Measurements from ENCODE around the gene GTPBP2. TPM values are rescaled to one million over a fixed set of nuclear protein-coding genes. Genes with fewer than 3 reads are reported as not detected.

Gene GTPBP2
- total and polyA plus RNA-seq, 2 of the 13 experiments (the other 11 are each of a cell fraction or from before 2014, with no cell fraction given): 26.9 to 88.2 TPM

DNA sequence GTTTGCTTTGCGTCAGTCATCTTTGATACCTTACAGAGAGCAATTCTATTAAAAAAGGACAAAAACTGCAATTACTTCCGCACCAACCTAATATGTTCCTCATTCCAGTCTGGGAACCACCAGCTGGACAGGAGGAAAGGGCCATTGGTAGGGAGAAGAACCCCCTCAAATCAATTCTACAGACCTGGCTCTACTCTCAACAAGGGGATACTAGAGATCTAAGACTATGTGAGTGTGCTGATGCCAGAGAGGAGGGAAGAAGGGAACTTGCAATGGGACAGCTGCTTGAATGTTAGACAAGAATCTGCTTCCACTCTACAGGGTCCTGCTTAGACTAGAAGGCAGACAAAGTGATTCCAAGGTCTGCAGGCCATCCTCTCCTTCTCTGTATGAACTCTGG, 45.2 kb upstream of the GTPBP2 start:
- intact Hi-C loops (cut with micrococcal nuclease; ENCODE audit: unreplicated experiment) (no loop called here), in situ Hi-C loops (cut with HindIII; ENCODE audit: extremely low pct_ligation_motif_present, low pct_unique_long_range_greater_than_20kb) (no loop called here)
- no peak for DNase-seq (ENCODE audit: low spot score)
- ChIA-PET CTCF (ENCODE audit: low intra/inter-chr PET ratio, low total read pairs) (no interaction called here), POLR2A (interaction anchor here (3.3 to 7.5 kb wide), 2 partner anchors 38 to 44 kb away, joined by 24 to 55 read pairs; partner anchors contain the start of genes GTPBP2 and MAD2L1BP)
- BruUV-seq (replicated peaks): no TSS peak
- 96% methylated on average over 2 of the region's 2 CpGs for WGBS (ENCODE audit: low lambda C conversion rate)
- Histone ChIP-seq H3K36me3 (replicated peaks in 1 of 2; ENCODE audit: control insufficient read depth in 1 of 2, insufficient read depth in 2 of 2, low read length in 2 of 2) (peaks cover 51 to 72% of the 10 kb centered on the region in 2 experiments), H4K20me1 (ENCODE audit: insufficient read depth, low read length) (no peaks in the 10 kb centered on the region), H3K9me3 (ENCODE audit: low read length) (no peaks in the 10 kb centered on the region), H3K4me1 (ENCODE audit: insufficient read depth, low read length) (peaks cover 47% of the 10 kb centered on the region), H3K4me2 (ENCODE audit: low read depth, low read length) (no peak overlapping the region), H3K4me3 (replicated peaks in 1 of 3; ENCODE audit: insufficient read depth in 1 of 3, low read depth in 2 of 3, low read length in 3 of 3) (no peak overlapping the region), H3K79me2 (ENCODE audit: insufficient read depth, low read length) (no peaks in the 10 kb centered on the region), H3K27ac (ENCODE audit: extremely low read length, insufficient read depth, low read length) (no peak overlapping the region), H3K27me3 (ENCODE audit: control insufficient read depth in 1 of 2, insufficient read depth in 2 of 2, low read length in 2 of 2) (no peaks in the 10 kb centered on the region), H2AFZ (ENCODE audit: low read length) (no peak overlapping the region), H3K9ac (ENCODE audit: insufficient read depth, low read depth, low read length) (no peak overlapping the region)
- TF ChIP-seq ZFYVE20 (CRISPR knock-in tag; IDR thresholded peaks at IDR 0.05; ENCODE audit: borderline replicate concordance, low read depth): no peak
- TF ChIP-seq CBX5 (CRISPR knock-in tag; IDR thresholded peaks at IDR 0.05; ENCODE audit: borderline replicate concordance): no peak
- no peak for TF ChIP-seq ZFP62 (CRISPR knock-in tag; IDR thresholded peaks at IDR 0.05)
- TF ChIP-seq ZNF780A (CRISPR knock-in tag; IDR thresholded peaks at IDR 0.05): no peak
- no peak for TF ChIP-seq POGK (CRISPR knock-in tag; conservative IDR thresholded peaks at IDR 0.05)
- no peak for TF ChIP-seq ZNF235 (CRISPR knock-in tag; IDR thresholded peaks at IDR 0.05; ENCODE audit: borderline replicate concordance)
- no peak for TF ChIP-seq NR2C2 (CRISPR knock-in tag; IDR thresholded peaks at IDR 0.05; ENCODE audit: borderline replicate concordance)
- TF ChIP-seq, protein P1, sequence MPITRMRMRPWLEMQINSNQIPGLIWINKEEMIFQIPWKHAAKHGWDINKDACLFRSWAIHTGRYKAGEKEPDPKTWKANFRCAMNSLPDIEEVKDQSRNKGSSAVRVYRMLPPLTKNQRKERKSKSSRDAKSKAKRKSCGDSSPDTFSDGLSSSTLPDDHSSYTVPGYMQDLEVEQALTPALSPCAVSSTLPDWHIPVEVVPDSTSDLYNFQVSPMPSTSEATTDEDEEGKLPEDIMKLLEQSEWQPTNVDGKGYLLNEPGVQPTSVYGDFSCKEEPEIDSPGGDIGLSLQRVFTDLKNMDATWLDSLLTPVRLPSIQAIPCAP (CRISPR knock-in tag; IDR thresholded peaks at IDR 0.05; ENCODE audit: low read depth): no peak
- TF ChIP-seq KMT2A (CRISPR knock-in tag; IDR thresholded peaks at IDR 0.05): no peak
- no peak for TF ChIP-seq ZMYM3 (CRISPR knock-in tag; IDR thresholded peaks at IDR 0.05)
- TF ChIP-seq, protein P2, sequence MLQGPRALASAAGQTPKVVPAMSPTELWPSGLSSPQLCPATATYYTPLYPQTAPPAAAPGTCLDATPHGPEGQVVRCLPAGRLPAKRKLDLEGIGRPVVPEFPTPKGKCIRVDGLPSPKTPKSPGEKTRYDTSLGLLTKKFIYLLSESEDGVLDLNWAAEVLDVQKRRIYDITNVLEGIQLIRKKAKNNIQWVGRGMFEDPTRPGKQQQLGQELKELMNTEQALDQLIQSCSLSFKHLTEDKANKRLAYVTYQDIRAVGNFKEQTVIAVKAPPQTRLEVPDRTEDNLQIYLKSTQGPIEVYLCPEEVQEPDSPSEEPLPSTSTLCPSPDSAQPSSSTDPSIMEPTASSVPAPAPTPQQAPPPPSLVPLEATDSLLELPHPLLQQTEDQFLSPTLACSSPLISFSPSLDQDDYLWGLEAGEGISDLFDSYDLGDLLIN (CRISPR knock-in tag; IDR thresholded peaks at IDR 0.05; ENCODE audit: borderline replicate concordance): no peak
- no peak for TF ChIP-seq NBN (conservative IDR thresholded peaks at IDR 0.05)
- no peak for TF ChIP-seq PAX8 (CRISPR knock-in tag; IDR thresholded peaks at IDR 0.05; ENCODE audit: borderline replicate concordance)
- TF ChIP-seq ZNF17 (CRISPR knock-in tag; IDR thresholded peaks at IDR 0.05): no peak
- TF ChIP-seq ZKSCAN5 (CRISPR knock-in tag; IDR thresholded peaks at IDR 0.05): no peak
- TF ChIP-seq ZNF775 (CRISPR knock-in tag; IDR thresholded peaks at IDR 0.05; ENCODE audit: borderline replicate concordance): no peak
- no peak for FAIRE-seq
- ATAC-seq: no peak
